DMS53 (cell line): ENCODE measurements around the gene TEPSIN.
"Not testable (repeated sequence)": the region's sequence is repeated elsewhere in the genome, so short reads cannot be mapped to it uniquely, and the experiment has no call there.

ENCODE experiments used
- DNase-seq: peaks from one replicate; lab custom pipeline; 2025; lab: John Stamatoyannopoulos, UW

The TEPSIN gene

GRCh38 chr17:81235822-81236740 is 2.8 kb downstream of the TEPSIN start:
- DNase-seq = no peak

GRCh38 chr17:81234940-81235821 is 3.7 kb downstream of the TEPSIN start:
- DNase-seq = no peak

- DNase-seq = no peak
Measured at GRCh38 chr17:81234506-81234855, 4.4 kb downstream of the TEPSIN start.

- DNase-seq = no peak
Measured at GRCh38 chr17:81233811-81234505, 4.9 kb downstream of the TEPSIN start.

GRCh38 chr17:81233316-81233715 is 5.5 kb downstream of the TEPSIN start:
- DNase-seq = no peak

- DNase-seq = no peak
Measured at GRCh38 chr17:81232616-81233241, 6.1 kb downstream of the TEPSIN start.

GRCh38 chr17:81231766-81232581 is 6.9 kb downstream of the TEPSIN start:
- DNase-seq = no peak

- DNase-seq = no peak
Measured at GRCh38 chr17:81231121-81231645, 7.7 kb downstream of the TEPSIN start.

- peak; percentile 71 for DNase-seq
Measured at GRCh38 chr17:81230043-81230820, 8.6 kb downstream of the TEPSIN start.

- DNase-seq = no peak
Measured at GRCh38 chr17:81229666-81229920, 9.3 kb downstream of the TEPSIN start.

- DNase-seq = no peak
Measured at GRCh38 chr17:81228834-81229665, 9.8 kb downstream of the TEPSIN start.

- DNase-seq = no peak
Measured at GRCh38 chr17:81228420-81228819, 10.4 kb downstream of the TEPSIN start.

GRCh38 chr17:81227630-81228029 is 11.2 kb downstream of the TEPSIN start:
- not testable (repeated sequence) for DNase-seq

- peak; percentile 79 for DNase-seq
Measured at GRCh38 chr17:81223762-81224130, 15.1 kb downstream of the TEPSIN start.

GRCh38 chr17:81222906-81223761 is 15.7 kb downstream of the TEPSIN start, which contains the start of gene CEP131:
Gene CEP131 (minus strand): TSS chr17:81222965. CDS start chr17:81220056, 2,909 bp downstream.
- DNase-seq = peak; percentile 100

GRCh38 chr17:81222620-81222905 is 16.3 kb downstream of the TEPSIN start:
- DNase-seq = no peak

- peak; percentile 52 for DNase-seq
Measured at GRCh38 chr17:81221842-81222619, 16.8 kb downstream of the TEPSIN start.
